ENCODE measurements around the gene KRT33B.
A peak's percentile ranks its signal among the peaks of the same experiment; 100 is the strongest.

The KRT33B gene

GRCh38 chr17:41345992-41346391, 23.6 kb downstream of the KRT33B start:
- no peak for DNase-seq

GRCh38 chr17:41343029-41343428, 26.6 kb downstream of the KRT33B start:
- no peak for DNase-seq

- no peak for DNase-seq
These were observed 28.4 kb downstream of the KRT33B start for GRCh38 chr17:41340934-41341861.

GRCh38 chr17:41340494-41340893, 29.1 kb downstream of the KRT33B start:
- DNase-seq, result no peak

- DNase-seq, result no peak
These were observed 29.9 kb downstream of the KRT33B start for GRCh38 chr17:41339571-41340172.

GRCh38 chr17:41338961-41339485, 30.6 kb downstream of the KRT33B start:
- DNase-seq, result no peak

- no peak for DNase-seq
These were observed 33.9 kb downstream of the KRT33B start for GRCh38 chr17:41335747-41336146.

GRCh38 chr17:41334385-41335305, 35.0 kb downstream of the KRT33B start:
- no peak for DNase-seq

- DNase-seq, result no peak
These were observed 35.8 kb downstream of the KRT33B start for GRCh38 chr17:41333836-41334235.

- no peak for DNase-seq
These were observed 36.5 kb downstream of the KRT33B start for GRCh38 chr17:41333098-41333497.

- DNase-seq, result no peak
These were observed 37.4 kb downstream of the KRT33B start for GRCh38 chr17:41332239-41332638.

GRCh38 chr17:41331606-41332005, 38.0 kb downstream of the KRT33B start:
- DNase-seq, result no peak

- peak; percentile 40 for DNase-seq
These were observed 40.2 kb downstream of the KRT33B start for GRCh38 chr17:41329279-41329948.

- DNase-seq, result no peak
These were observed 41.4 kb downstream of the KRT33B start for GRCh38 chr17:41328207-41328606.

- DNase-seq, result no peak
These were observed 42.0 kb downstream of the KRT33B start for GRCh38 chr17:41327411-41328120.

- no peak for DNase-seq
These were observed 43.2 kb downstream of the KRT33B start for GRCh38 chr17:41326173-41327145.

- no peak for DNase-seq
These were observed 44.0 kb downstream of the KRT33B start for GRCh38 chr17:41325611-41326010.

GRCh38 chr17:41325126-41325525, 44.5 kb downstream of the KRT33B start:
- DNase-seq, result no peak

- DNase-seq, result no peak
These were observed 45.2 kb downstream of the KRT33B start for GRCh38 chr17:41324180-41325075.

Data from NCI-H748 treated with DMSO at 0.1 percent for 48 hours (cell line).